A549 (cell line): ENCODE results near the gene APOL3.

Experiments used
- CTCF ChIP-seq: fragments of >200 bp; sonication (Bioruptor Twin); formaldehyde crosslinking; IDR thresholded peaks from 3 replicates; pipeline ENCODE4 v1.5.1; 2016
- EP300 ChIP-seq, 2 experiments: fragments of >200 bp; sonication (Bioruptor Twin); formaldehyde crosslinking; IDR thresholded peaks; 2 replicates in 1 of 2; 3 replicates in 1 of 2; pipeline ENCODE4 v1.6.1; 2016 to 2017
- HDAC2 ChIP-seq: fragments of 200-600 bp; sonication (generic); IDR thresholded peaks from 2 replicates; pipeline ENCODE4 v1.6.1; 2016
- KDM1A ChIP-seq: fragments of 200-600 bp; sonication (generic); IDR thresholded peaks from 2 replicates; pipeline ENCODE4 v1.6.1; 2016; ENCODE audit warnings: low read depth, mild to moderate bottlenecking
- MAX ChIP-seq: IDR thresholded peaks from 2 replicates; pipeline ENCODE4 v1.6.1; 2012
- MAZ ChIP-seq: fragments of 150-350 bp; IDR thresholded peaks from 2 replicates; pipeline ENCODE4 v1.6.1; 2014; ENCODE audit warnings: antibody characterized with exemption, low read depth, low read length, borderline replicate concordance
- PBX3 ChIP-seq: IDR thresholded peaks from 2 replicates; pipeline ENCODE4 v1.6.1; 2012
- SMC3 ChIP-seq: fragments of >200 bp; sonication (Bioruptor Twin); formaldehyde crosslinking; IDR thresholded peaks from 3 replicates; pipeline ENCODE4 v1.6.1; 2018; ENCODE audit warnings: inconsistent platforms

DNA sequence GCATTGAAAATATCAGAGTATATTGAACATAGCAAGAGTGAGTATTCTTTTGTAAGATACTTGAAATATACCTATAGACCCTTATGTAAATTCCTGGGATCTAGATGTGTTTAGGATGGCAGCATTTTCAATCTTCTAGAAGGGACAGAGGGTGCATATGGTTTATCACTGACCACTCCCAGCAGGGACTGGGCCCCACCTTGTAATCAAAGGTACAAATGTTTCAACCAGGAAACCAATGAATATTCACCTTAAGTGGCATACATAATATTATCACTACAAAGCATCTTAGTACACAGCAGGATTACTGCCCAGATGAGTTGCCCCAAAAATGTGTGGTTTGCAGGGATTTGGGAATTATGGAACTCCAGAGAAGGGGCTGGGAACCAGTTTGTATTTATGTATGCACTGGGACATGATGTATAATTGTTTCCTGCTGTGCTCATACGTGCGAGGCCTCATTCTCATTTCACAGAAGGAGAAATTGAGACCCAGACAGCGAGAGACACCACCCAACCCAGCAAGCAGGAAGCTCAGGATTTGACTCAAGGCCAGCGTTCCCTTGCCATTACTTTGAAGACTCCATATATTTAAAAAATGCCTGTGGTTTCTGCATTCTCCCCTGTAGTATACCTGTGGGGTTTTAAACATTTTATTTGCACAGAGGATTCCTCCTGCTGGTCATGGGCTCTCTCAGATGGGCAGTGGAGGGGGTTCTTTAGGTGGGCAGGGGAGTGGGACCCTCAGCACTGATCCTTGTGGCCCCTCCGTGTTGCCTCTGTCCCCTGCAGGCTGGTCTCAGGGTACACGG, 35.9 kb upstream of the APOL3 start:
- TF ChIP-seq HDAC2 (no peak), CTCF (no peak), KDM1A (no peak), PBX3 (no peak), MAX (no peak), MAZ (no peak), SMC3 (no peak), EP300 (IDR thresholded peaks at IDR 0.05) (no peak)
